ENCODE data around the gene CD81.
"Not testable (repeated sequence)": the region's sequence is repeated elsewhere in the genome, so short reads cannot be mapped to it uniquely, and the experiment has no call there.

Gene CD81

GRCh38 chr11:2343502-2343901 lies 33.6 kb upstream of the CD81 start:
- H3K27me3 ChIP-seq (ENCODE audit: control insufficient read depth, insufficient read depth, low read length) = no peaks in the 10 kb centered on the region
- H3K36me3 ChIP-seq (ENCODE audit: control insufficient read depth, insufficient read depth, low read length) = no peaks in the 10 kb centered on the region
- H3K9ac ChIP-seq (ENCODE audit: low read length) = no peak overlapping the region
- H3K4me1 ChIP-seq (ENCODE audit: control insufficient read depth, insufficient read depth, low read length) = no peaks in the 10 kb centered on the region
- no peak overlapping the region for H3K4me3 ChIP-seq (ENCODE audit: low read length)
- H3K27ac ChIP-seq (ENCODE audit: low read depth, low read length) = no peak overlapping the region

GRCh38 chr11:2345050-2345449 lies 32.1 kb upstream of the CD81 start:
- no peaks in the 10 kb centered on the region for H3K27me3 ChIP-seq (ENCODE audit: control insufficient read depth, insufficient read depth, low read length)
- H3K4me3 ChIP-seq (ENCODE audit: low read length) = no peak overlapping the region
- H3K9ac ChIP-seq (ENCODE audit: low read length) = no peak overlapping the region
- no peak overlapping the region for H3K27ac ChIP-seq (ENCODE audit: low read depth, low read length)
- no peaks in the 10 kb centered on the region for H3K36me3 ChIP-seq (ENCODE audit: control insufficient read depth, insufficient read depth, low read length)
- H3K4me1 ChIP-seq (ENCODE audit: control insufficient read depth, insufficient read depth, low read length) = no peaks in the 10 kb centered on the region

- Histone ChIP-seq H3K4me3 (ENCODE audit: low read length) (no peak overlapping the region), H3K27ac (ENCODE audit: low read depth, low read length) (no peak overlapping the region), H3K36me3 (ENCODE audit: control insufficient read depth, insufficient read depth, low read length) (no peaks in the 10 kb centered on the region), H3K9ac (ENCODE audit: low read length) (no peak overlapping the region), H3K27me3 (ENCODE audit: control insufficient read depth, insufficient read depth, low read length) (no peaks in the 10 kb centered on the region), H3K4me1 (ENCODE audit: control insufficient read depth, insufficient read depth, low read length) (no peaks in the 10 kb centered on the region)
These were observed 31.1 kb upstream of the CD81 start for GRCh38 chr11:2346014-2346413.

- no peaks in the 10 kb centered on the region for H3K36me3 ChIP-seq (ENCODE audit: control insufficient read depth, insufficient read depth, low read length)
- H3K9ac ChIP-seq (ENCODE audit: low read length) = no peak overlapping the region
- no peak overlapping the region for H3K4me3 ChIP-seq (ENCODE audit: low read length)
- H3K27me3 ChIP-seq (ENCODE audit: control insufficient read depth, insufficient read depth, low read length) = no peaks in the 10 kb centered on the region
- no peak overlapping the region for H3K27ac ChIP-seq (ENCODE audit: low read depth, low read length)
- no peaks in the 10 kb centered on the region for H3K4me1 ChIP-seq (ENCODE audit: control insufficient read depth, insufficient read depth, low read length)
These were observed 30.4 kb upstream of the CD81 start for GRCh38 chr11:2346586-2347307.

GRCh38 chr11:2347308-2347830 lies 29.7 kb upstream of the CD81 start:
- Histone ChIP-seq H3K36me3 (ENCODE audit: control insufficient read depth, insufficient read depth, low read length) (no peaks in the 10 kb centered on the region), H3K9ac (ENCODE audit: low read length) (no peak overlapping the region), H3K27me3 (ENCODE audit: control insufficient read depth, insufficient read depth, low read length) (no peaks in the 10 kb centered on the region), H3K4me3 (ENCODE audit: low read length) (no peak overlapping the region), H3K4me1 (ENCODE audit: control insufficient read depth, insufficient read depth, low read length) (no peaks in the 10 kb centered on the region), H3K27ac (ENCODE audit: low read depth, low read length) (no peak overlapping the region)

GRCh38 chr11:2348986-2349385 lies 28.1 kb upstream of the CD81 start:
- Histone ChIP-seq H3K27ac (ENCODE audit: low read depth, low read length) (no peak overlapping the region), H3K9ac (ENCODE audit: low read length) (no peak overlapping the region)

GRCh38 chr11:2351701-2352100 lies 25.4 kb upstream of the CD81 start:
- Histone ChIP-seq H3K27ac (ENCODE audit: low read depth, low read length) (no peak overlapping the region), H3K9ac (ENCODE audit: low read length) (no peak overlapping the region), H3K4me3 (ENCODE audit: low read length) (no peak overlapping the region)

More at GRCh38 chr11:2348986-2349385, 28.1 kb upstream of the CD81 start:
- Histone ChIP-seq H3K27me3 (ENCODE audit: control insufficient read depth, insufficient read depth, low read length) (no peaks in the 10 kb centered on the region), H3K4me1 (ENCODE audit: control insufficient read depth, insufficient read depth, low read length) (no peaks in the 10 kb centered on the region), H3K36me3 (ENCODE audit: control insufficient read depth, insufficient read depth, low read length) (no peaks in the 10 kb centered on the region), H3K4me3 (ENCODE audit: low read length) (no peak overlapping the region)

GRCh38 chr11:2352420-2352819 lies 24.7 kb upstream of the CD81 start:
- Histone ChIP-seq H3K27ac (ENCODE audit: low read depth, low read length) (no peak overlapping the region), H3K9ac (ENCODE audit: low read length) (no peak overlapping the region), H3K4me3 (ENCODE audit: low read length) (no peak overlapping the region), H3K4me1 (ENCODE audit: control insufficient read depth, insufficient read depth, low read length) (no peaks in the 10 kb centered on the region), H3K27me3 (ENCODE audit: control insufficient read depth, insufficient read depth, low read length) (no peaks in the 10 kb centered on the region), H3K36me3 (ENCODE audit: control insufficient read depth, insufficient read depth, low read length) (no peaks in the 10 kb centered on the region)

More at GRCh38 chr11:2351701-2352100, 25.4 kb upstream of the CD81 start:
- H3K27me3 ChIP-seq (ENCODE audit: control insufficient read depth, insufficient read depth, low read length) = no peaks in the 10 kb centered on the region
- H3K4me1 ChIP-seq (ENCODE audit: control insufficient read depth, insufficient read depth, low read length) = no peaks in the 10 kb centered on the region
- H3K36me3 ChIP-seq (ENCODE audit: control insufficient read depth, insufficient read depth, low read length) = no peaks in the 10 kb centered on the region

GRCh38 chr11:2355000-2355644 lies 22.0 kb upstream of the CD81 start:
- Histone ChIP-seq H3K27me3 (ENCODE audit: control insufficient read depth, insufficient read depth, low read length) (no peaks in the 10 kb centered on the region), H3K4me1 (ENCODE audit: control insufficient read depth, insufficient read depth, low read length) (no peaks in the 10 kb centered on the region), H3K9ac (ENCODE audit: low read length) (no peak overlapping the region), H3K4me3 (ENCODE audit: low read length) (no peak overlapping the region), H3K36me3 (ENCODE audit: control insufficient read depth, insufficient read depth, low read length) (no peaks in the 10 kb centered on the region), H3K27ac (ENCODE audit: low read depth, low read length) (no peak overlapping the region)

GRCh38 chr11:2357246-2357645 lies 19.9 kb upstream of the CD81 start:
- H3K9ac ChIP-seq (ENCODE audit: low read length) = no peak overlapping the region
- H3K36me3 ChIP-seq (ENCODE audit: control insufficient read depth, insufficient read depth, low read length) = no peaks in the 10 kb centered on the region
- H3K4me1 ChIP-seq (ENCODE audit: control insufficient read depth, insufficient read depth, low read length) = no peaks in the 10 kb centered on the region
- H3K4me3 ChIP-seq (ENCODE audit: low read length) = no peak overlapping the region
- H3K27ac ChIP-seq (ENCODE audit: low read depth, low read length) = no peak overlapping the region
- H3K27me3 ChIP-seq (ENCODE audit: control insufficient read depth, insufficient read depth, low read length) = no peaks in the 10 kb centered on the region

- H3K27me3 ChIP-seq (ENCODE audit: control insufficient read depth, insufficient read depth, low read length); H3K4me3 ChIP-seq (ENCODE audit: low read length); H3K4me1 ChIP-seq (ENCODE audit: control insufficient read depth, insufficient read depth, low read length); H3K9ac ChIP-seq (ENCODE audit: low read length); H3K27ac ChIP-seq (ENCODE audit: low read depth, low read length); H3K36me3 ChIP-seq (ENCODE audit: control insufficient read depth, insufficient read depth, low read length): not testable (repeated sequence)
These were observed 19.5 kb upstream of the CD81 start for GRCh38 chr11:2357651-2358050.

GRCh38 chr11:2358754-2359442 lies 18.2 kb upstream of the CD81 start:
- Histone ChIP-seq H3K27me3 (ENCODE audit: control insufficient read depth, insufficient read depth, low read length) (no peaks in the 10 kb centered on the region), H3K9ac (ENCODE audit: low read length) (no peak overlapping the region), H3K4me1 (ENCODE audit: control insufficient read depth, insufficient read depth, low read length) (no peaks in the 10 kb centered on the region), H3K36me3 (ENCODE audit: control insufficient read depth, insufficient read depth, low read length) (no peaks in the 10 kb centered on the region), H3K4me3 (ENCODE audit: low read length) (no peak overlapping the region), H3K27ac (ENCODE audit: low read depth, low read length) (no peak overlapping the region)
